BJ (cell line): ENCODE data around the gene KRTAP21-3. TPM values are rescaled to one million over a fixed set of nuclear protein-coding genes. Genes with fewer than 3 reads are reported as not detected.

ENCODE experiments used
- CTCF ChIA-PET: fragments of 350-600 bp; formaldehyde crosslinking; extraction: SDS; loops from one replicate; lab custom pipeline; 2021; ENCODE audit warnings: antibody characterized with exemption, inconsistent platforms; lab: Yijun Ruan, JAX
- POLR2A ChIA-PET: fragments of 300-600 bp; sonication (Branson Sonifier 250); formaldehyde crosslinking; extraction: SDS; loops from one replicate; lab custom pipeline; 2021; ENCODE audit warnings: antibody characterized with exemption; lab: Charles Lee
- DNase-seq: peaks from one replicate; pipeline ENCODE4 v3.0.0-alpha.2; 2011; ENCODE audit warnings: low read depth
- H3K27me3 ChIP-seq: 2 replicates; pipeline ENCODE4 v1.6.0; 2011; ENCODE audit warnings: low read length; ENCODE audit not compliant: control insufficient read depth, insufficient read depth
- H3K36me3 ChIP-seq: 2 replicates; pipeline ENCODE4 v1.5.1; 2011; ENCODE audit warnings: low read length; ENCODE audit not compliant: control insufficient read depth, insufficient read depth
- H3K4me3 ChIP-seq: 2 replicates; pipeline ENCODE4 v1.5.1; 2011; ENCODE audit warnings: low read depth, mild to moderate bottlenecking, control low read depth, low read length
- polyA plus RNA-seq: library from polyadenylated mRNA; depleted of rRNA; stranded (reverse); fragments of >200 nt; gene quantifications from 2 replicates; pipeline ENCODE4 v1.2.3, GENCODE V29; 2011
- TF ChIP-seq, protein P1 (sequence below): IDR thresholded peaks from 2 replicates; pipeline ENCODE4 v1.5.1; 2011; ENCODE audit warnings: low read depth, mild to moderate bottlenecking, control low read depth, inconsistent platforms, low read length, moderate library complexity; ENCODE audit not compliant: insufficient read depth

KRTAP21-3 gene
- polyA plus RNA-seq, 1 experiment = not detected

GRCh38 chr21:30714456-30714855 is 4.1 kb downstream of the KRTAP21-3 start:
- POLR2A ChIA-PET = no interaction called here
- no peaks in the 10 kb centered on the region for H3K27me3 ChIP-seq
- no peak for DNase-seq
- CTCF ChIA-PET = no interaction called here
- no peaks in the 10 kb centered on the region for H3K36me3 ChIP-seq
- H3K4me3 ChIP-seq = no peak overlapping the region
- TF ChIP-seq, protein P1, sequence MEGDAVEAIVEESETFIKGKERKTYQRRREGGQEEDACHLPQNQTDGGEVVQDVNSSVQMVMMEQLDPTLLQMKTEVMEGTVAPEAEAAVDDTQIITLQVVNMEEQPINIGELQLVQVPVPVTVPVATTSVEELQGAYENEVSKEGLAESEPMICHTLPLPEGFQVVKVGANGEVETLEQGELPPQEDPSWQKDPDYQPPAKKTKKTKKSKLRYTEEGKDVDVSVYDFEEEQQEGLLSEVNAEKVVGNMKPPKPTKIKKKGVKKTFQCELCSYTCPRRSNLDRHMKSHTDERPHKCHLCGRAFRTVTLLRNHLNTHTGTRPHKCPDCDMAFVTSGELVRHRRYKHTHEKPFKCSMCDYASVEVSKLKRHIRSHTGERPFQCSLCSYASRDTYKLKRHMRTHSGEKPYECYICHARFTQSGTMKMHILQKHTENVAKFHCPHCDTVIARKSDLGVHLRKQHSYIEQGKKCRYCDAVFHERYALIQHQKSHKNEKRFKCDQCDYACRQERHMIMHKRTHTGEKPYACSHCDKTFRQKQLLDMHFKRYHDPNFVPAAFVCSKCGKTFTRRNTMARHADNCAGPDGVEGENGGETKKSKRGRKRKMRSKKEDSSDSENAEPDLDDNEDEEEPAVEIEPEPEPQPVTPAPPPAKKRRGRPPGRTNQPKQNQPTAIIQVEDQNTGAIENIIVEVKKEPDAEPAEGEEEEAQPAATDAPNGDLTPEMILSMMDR = no peak

DNA sequence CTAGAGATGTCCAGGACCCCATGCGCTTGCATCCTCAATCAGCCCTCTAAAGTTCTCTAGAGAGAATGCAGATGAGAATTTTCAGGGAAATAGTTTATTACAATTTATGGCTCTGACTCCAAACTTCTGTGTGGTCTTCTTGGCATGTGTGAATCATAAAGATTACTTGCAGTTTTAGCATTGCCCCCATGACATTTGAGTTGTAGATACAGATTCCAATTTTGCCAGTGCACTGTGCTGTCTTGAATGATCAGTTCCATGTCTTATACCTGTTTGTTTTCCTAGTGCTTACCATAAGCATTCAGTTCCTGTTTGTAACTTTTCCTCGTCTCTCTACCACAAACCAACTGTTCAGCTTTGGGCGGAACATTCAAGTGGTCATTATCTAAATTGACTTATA is 4.8 kb downstream of the KRTAP21-3 start:
- TF ChIP-seq, protein P1 = no peak
- Histone ChIP-seq H3K36me3 (no peaks in the 10 kb centered on the region), H3K27me3 (no peaks in the 10 kb centered on the region), H3K4me3 (no peak overlapping the region)
- ChIA-PET POLR2A (no interaction called here), CTCF (no interaction called here)
- DNase-seq = no peak

DNA sequence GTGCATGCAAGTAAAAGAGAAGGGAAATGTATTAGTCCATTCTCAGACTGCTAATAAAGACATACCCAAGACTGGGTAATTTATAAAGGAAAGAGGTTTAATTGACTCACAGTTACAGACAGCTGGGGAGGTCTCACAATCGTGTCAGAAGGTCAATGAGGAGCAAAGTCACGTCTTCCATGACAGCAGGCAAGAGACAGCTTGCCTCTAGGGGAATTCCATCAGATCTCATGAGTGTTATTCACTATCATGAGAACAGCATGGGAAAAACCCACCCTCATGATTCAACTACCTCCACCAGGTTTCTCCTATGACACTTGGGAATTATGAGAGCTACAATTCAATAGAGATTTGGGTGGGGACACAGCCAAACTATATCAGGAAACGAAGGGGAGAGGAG is 8.1 kb downstream of the KRTAP21-3 start:
- TF ChIP-seq, protein P1 = no peak
- no peak for DNase-seq
- ChIA-PET CTCF (no interaction called here), POLR2A (no interaction called here)
- no peaks in the 10 kb centered on the region for H3K36me3 ChIP-seq
- H3K4me3 ChIP-seq = no peak overlapping the region
- H3K27me3 ChIP-seq = no peaks in the 10 kb centered on the region

DNA sequence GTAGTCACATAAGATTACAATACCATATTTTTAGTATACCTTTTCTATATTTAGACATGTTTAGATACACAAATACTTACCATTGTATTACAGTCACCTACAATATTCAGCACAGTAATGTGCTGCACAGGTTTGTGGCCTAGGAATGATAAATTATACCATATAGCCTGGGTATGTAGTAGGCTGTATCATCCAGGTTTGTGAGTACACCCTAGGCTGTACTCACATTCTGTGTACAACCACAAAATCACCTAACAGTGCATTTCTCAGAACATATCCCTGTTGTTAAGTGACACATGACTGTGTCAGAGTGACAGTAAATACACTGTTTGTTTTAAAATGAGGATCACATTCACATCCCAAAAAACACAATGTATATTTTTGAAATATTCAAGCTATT is 11.2 kb downstream of the KRTAP21-3 start:
- no peak overlapping the region for H3K4me3 ChIP-seq
- H3K27me3 ChIP-seq = no peaks in the 10 kb centered on the region
- CTCF ChIA-PET = no interaction called here
- no peak for DNase-seq
- H3K36me3 ChIP-seq = no peaks in the 10 kb centered on the region
- TF ChIP-seq, protein P1 = no peak
- POLR2A ChIA-PET = no interaction called here

GRCh38 chr21:30695956-30696355 is 22.6 kb downstream of the KRTAP21-3 start:
- TF ChIP-seq, protein P1 = no peak
- ChIA-PET CTCF (interaction anchor here (1.3 kb wide), 1 partner anchor 83 kb away, joined by 4 read pairs; no protein-coding TSS in a partner anchor), POLR2A (no interaction called here)
- Histone ChIP-seq H3K27me3 (no peaks in the 10 kb centered on the region), H3K4me3 (no peak overlapping the region), H3K36me3 (no peaks in the 10 kb centered on the region)
- no peak for DNase-seq
